ENCODE measurements around the gene ZNF683.
A peak's percentile ranks its signal among the peaks of the same experiment; 100 is the strongest.
"Not testable (repeated sequence)": the region's sequence is repeated elsewhere in the genome, so short reads cannot be mapped to it uniquely, and the experiment has no call there.

ZNF683 gene

DNA sequence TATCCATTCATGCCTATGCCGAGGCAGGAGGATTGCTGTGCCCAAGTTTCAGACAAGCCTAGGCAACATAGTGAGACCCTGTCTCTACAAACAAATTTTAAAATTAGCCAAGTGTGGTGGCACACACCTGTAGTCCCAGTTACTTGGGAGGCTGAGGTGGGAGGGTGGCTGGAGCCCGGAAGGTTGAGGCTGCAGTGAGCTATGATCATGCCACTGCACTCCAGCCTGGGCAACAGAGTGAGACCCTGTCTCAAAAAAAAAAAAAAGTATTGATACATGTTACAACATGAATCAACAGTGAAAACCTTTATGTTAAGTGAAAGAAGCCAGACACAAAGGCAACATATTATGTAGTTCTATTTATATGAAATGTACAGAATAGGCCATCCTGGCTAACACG is 12.5 kb upstream of the ZNF683 start:
- DNase-seq (ENCODE audit: low spot score) = not testable (repeated sequence)

DNA sequence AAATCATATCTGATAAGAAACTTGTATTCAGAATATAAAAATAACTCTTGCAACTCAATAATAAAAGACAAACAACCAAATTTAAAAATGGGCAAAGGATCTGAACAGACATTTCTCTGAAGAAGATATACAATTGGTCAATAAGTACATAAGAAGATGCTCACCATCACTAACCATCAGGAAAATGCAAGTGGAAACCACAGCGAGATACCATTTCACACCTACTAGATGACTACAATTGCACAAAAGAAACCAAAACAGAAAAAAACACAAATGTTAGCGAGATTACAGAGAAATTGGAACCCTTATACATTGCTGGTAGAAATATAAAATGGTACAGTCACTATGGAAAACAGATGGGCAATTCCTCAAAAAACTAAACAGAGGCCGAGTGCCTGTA is 11.5 kb upstream of the ZNF683 start:
- DNase-seq (ENCODE audit: low spot score) = no peak

DNA sequence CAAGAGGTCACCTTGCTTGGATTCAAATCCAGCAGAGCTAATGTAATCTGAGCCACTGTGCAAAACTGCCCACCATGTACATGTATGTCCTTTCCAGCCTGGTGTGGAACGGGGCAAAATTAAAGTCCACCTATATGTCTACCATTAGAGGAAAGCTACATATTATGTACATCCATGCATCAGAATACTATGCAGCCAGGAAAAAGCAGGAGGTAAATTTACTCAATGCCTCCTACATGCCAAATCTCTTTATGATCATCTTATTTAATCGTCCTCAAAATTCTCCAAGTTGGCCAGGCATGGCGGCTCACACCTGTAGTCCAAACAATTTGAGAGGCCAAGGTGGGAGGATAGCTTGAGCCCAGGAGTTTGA is 6.3 kb upstream of the ZNF683 start:
- no peak for DNase-seq (ENCODE audit: low spot score)

DNA sequence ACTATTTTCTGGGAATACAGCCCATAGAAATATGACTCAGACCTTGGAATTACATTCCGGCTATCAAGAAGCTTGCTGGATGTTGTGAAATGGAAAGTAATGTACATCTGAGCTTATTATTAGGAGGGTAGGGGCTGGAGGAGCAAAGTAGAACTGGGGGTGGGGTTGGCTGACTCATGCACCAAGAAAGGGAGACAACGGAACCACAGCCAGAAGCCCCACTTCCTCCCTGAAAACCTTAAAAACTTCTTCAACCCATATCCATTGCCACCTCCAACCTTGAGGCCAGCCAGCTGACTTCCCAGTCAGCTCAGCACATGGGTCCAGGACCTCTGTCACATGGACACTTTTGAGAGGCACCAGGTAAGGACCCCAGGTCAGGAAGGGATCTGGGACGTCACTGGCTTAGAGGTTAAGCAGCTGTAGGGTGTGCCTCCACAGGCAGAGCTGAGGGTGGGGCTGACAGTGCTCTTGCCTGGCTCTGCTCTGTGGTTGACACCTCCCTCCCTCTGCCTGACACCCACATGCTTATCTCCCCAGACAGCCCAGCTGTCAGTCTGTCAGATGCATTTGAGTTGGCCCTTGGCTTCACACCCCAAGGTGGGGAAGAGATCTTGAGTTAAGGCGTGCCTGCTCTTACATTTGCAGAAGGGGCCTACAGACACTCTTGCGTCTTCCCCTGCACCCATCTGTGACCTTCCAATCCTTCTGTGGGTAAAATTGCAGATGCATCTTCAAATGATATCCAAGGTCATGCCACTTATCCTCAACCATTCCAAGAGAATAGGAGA is 5.7 kb upstream of the ZNF683 start:
- DNase-seq (ENCODE audit: low spot score) = peak; percentile 64

DNA sequence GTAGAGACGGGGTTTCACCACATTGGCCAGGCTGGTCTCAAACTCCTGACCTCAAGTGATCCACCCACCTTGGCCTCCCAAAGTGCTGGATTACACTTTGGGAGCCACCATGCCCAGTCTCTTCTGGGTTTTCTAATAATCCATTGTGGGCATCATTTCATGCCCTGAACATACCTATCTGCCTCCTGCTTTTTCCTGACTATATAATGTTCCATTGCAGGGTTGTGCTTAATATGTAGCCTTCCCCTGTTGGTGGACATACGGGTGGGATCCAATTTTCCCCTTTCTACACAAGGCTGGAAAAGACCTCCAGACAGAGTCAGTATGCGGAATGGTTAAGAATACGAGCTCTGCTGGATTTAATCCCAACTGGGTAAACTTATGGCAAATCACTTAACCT is 3.5 kb upstream of the ZNF683 start:
- no peak for DNase-seq (ENCODE audit: low spot score)

DNA sequence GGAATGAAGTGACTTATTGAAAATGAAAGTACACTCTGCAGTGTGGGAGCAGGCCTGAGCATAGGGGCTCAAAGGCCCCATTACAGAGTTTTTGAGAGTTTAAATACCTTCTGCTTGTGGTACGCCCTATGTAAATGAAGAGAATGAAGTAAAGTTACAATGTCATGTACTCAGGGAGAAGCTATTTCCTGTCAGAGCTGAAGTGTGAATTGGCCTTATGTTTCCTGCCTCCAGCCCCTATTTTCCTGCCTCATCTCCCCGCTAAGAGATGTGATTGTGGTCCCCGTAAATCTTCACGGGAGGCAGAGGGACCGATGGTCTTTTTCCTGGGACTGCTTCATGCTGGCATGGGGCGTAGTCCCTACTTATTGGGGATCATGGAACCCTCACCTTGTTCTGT is 2.5 kb upstream of the ZNF683 start:
- no peak for DNase-seq (ENCODE audit: low spot score)

DNA sequence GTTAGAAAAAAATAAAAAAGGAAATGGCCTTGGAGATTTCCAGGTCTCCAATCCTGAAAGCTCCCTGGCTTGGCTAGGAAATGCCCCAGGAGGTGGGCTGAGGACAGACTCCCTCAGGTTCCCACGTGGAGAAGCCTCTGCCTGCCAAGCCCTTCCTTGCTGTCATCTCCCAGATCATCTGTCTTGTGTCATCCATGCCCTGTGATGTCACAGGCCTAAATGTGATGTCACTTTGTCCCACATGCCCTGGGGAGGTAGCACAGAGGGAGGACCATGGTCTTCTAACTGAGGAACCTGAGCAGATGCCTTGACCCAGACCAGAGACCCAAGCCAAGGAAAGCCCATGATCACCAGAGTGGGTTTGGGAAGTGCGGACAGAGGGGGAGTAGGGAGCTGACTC is 1.8 kb upstream of the ZNF683 start:
- not testable (repeated sequence) for DNase-seq (ENCODE audit: low spot score)

DNA sequence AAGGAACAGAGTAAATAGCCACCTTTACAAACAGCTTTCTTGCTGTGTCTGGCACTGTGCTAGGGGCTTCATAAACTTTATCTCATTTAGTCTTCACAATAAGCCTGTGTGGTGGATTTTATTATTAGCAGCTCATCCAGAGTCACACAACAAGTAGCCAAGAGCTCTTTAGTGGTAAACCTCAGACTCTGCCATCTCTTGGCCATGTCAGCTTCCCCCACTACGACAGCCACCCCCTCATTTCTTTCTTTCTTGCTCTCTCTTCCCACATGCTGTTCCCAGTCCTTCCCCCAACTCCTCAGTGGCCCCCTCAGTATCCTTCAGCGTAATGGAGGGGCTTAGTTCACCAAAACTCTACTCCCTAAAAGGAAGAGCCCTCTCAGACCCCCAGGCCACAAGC is 1.2 kb upstream of the ZNF683 start:
- no peak for DNase-seq (ENCODE audit: low spot score)

DNA sequence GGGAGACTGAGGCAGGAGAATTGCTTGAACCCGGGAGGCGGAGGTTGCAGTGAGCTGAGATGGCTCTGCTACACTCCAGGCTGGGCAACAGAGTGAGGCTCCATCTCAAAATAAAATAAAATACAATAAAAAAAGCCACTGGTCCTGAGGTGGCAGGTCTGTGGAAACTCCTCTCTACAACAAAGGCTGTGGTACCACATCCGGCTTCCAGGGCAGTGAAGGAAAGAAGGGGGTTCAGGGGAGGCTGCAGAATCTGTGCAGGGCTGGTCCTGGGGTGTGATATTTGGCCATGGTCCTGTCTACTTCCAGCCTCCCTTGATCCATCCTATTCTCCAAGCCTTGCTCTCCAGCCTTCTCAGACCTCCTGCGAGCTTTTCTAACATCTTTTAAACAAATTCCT is 731 bp upstream of the ZNF683 start:
- no peak for DNase-seq (ENCODE audit: low spot score)

DNA sequence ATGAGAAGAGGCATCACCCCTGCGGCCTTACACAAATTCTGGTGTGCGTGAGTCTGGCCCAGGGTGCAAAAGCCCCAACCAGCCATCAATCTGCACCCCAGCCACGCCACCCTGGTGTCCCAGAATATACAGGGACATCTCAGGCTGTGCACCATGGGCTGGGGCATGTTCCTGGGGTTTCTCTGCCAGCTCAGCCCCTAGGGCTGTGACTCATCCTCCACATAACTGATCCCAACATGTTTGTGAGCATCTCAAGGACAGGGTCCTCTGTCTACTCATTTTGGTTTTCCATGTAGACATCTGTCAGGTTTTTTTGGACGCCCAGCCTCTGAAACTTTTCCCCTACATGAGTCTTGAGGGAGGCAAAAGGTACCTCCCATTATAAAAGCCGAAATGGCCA is 511 bp downstream of the ZNF683 start:
- no peak for DNase-seq (ENCODE audit: low spot score)

DNA sequence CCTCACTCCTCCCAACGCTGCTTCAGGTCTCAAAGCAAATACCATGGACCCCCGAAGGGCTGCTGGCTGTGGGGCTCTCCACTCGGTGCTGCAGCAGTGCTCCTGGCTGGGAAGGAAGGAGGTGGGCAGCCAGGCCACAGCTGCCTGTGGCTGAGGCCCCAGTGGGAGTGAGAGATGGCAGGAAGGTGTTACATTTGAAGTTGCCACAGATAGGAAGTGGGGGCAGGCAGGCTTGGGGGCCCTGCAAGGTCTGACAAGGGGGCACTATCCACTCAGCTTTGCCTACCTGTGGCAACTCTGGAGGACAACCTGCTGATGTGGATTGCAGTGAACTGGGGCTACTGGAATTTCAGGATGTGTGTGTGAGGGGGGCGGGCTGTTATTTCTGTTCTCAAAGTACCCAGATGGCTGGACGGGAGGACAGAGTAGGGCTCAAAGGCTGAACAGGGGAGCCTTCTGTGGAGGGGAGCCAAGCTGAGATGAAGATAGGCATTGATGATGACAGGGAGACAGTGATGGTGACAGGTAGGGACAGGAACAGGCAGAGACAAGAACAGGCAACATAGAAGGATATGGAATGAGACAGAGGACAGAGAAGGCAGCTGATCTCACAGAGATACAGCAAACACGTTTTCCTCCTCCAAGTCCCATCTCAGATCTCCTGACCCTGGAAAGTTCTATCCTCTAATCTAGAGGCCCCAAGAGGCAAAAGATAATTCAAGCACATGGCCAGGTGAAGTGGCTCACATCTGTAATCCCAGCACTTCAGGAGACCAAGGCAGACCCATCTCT is 1.8 kb downstream of the ZNF683 start:
- DNase-seq (ENCODE audit: low spot score) = no peak

DNA sequence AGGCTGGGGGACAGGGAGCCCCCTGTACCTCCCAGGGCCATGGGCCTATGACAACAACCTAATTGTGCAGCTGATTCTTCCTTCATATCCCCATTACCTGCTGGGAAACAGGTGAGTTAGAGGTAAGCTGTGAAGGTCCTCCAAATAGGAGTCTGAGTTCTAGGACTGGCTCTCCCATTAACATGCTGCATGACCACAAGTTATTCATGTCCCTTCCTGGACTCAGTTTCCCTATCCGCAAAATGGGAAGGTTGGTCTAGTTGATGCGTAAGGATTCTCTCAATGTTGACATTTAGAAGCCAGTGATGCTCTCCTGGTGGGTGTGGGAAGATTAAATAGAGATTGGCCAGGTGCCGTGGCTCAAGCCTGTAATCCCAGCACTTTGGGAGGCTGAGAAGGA is 4.1 kb downstream of the ZNF683 start:
- no peak for DNase-seq (ENCODE audit: low spot score)

DNA sequence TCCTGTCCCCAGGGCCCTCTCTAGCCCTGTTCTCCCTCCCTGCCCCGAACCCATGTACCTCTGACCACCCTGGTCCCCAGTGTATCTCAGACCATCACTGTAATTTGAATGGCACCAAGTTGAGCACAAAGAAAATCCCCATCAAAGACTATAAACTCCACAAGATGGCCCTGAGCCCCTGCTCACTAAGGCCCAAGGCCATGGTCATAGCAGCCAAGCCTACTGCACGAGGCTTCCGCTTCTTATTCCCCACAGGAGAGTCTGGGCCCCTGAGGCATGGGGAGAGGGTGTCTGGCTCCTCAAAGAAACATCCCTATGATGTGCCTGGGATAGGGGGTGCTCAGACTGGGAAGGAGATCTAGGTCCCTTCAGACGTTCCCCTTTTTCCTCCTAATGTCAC is 4.5 kb downstream of the ZNF683 start:
- no peak for DNase-seq (ENCODE audit: low spot score)

DNA sequence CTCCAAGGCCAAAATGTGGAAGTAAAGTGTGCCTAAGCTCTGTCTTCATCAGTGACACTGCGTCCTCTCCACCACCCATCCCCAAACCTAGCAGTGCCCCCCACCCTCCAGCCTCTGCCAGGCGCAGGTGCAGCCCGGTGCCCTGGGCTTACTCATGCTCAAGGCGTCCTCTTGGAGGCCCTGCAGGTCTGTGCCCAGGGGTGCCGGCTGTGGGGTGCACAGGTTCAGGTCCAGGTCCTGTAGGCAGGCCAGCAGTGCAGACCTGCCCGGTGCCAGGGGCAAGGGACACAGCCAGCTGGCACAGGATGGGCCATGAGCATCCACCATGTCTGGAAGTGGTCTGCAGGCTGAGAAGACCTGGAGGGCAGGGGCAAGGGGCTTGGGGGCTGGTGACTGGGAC is 5.1 kb downstream of the ZNF683 start:
- no peak for DNase-seq (ENCODE audit: low spot score)

DNA sequence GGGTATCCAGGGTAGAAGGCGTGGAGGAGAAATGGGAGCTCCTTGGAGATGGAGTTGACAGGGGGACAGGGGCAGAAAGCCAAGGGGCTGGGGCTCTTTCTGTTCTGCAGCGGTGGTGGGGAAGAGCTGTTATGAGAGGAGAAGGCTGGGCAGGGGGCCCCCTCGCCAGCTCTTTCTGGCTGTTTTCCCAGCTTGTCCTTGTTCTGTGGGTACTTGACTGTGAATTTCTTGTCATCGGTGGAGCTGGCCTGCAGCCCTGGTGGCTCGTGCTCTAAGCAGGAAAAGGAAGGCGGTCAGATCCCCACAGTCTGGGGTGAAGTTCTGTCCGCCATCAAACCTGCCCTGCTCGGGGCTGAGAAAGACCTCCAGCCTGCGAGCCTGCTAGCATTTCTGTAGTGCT is 7.6 kb downstream of the ZNF683 start:
- no peak for DNase-seq (ENCODE audit: low spot score)

DNA sequence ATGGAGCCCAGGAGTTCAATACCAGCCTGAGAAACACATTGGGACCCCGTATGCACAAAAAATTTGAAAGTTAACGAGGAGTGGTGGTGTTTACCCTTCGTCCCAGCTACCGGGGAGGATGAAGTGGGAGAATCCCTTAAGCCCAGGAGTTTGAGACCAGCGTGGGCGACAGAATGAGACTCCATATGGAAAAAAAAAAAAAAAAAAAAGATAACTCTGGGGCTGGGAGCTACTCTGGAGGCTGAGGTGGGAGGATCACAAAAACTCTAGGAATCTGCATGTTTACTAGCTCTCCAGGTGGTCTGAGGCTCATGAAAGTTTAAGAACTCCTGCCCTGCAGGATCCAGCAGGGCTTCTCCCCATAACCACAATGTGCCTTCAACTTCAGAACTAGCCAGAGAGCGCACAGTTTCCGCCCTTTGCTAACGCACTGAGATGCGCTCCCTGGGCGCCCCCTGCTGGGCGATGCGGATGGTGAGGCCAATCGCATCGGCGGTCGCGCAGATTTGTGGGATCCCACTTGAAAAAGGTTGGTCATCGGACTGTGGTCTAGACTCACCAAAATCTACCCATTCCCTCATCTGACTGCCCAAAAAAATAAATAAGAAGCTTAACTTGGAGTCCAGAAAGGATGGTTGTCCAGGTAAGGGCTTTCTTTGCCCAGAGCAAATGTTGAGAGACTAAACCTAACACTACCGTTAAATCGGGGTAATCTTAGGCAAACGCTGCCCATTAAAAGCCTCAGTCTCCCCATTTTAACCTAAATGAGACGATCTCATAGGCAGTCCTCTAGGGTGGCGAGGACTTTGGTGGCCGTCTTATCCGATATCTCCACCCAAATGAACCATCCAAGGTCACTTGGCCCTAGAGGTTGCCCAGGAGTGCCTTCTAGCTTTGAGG is 8.8 kb downstream of the ZNF683 start:
- DNase-seq (ENCODE audit: low spot score) = peak; percentile 74

DNA sequence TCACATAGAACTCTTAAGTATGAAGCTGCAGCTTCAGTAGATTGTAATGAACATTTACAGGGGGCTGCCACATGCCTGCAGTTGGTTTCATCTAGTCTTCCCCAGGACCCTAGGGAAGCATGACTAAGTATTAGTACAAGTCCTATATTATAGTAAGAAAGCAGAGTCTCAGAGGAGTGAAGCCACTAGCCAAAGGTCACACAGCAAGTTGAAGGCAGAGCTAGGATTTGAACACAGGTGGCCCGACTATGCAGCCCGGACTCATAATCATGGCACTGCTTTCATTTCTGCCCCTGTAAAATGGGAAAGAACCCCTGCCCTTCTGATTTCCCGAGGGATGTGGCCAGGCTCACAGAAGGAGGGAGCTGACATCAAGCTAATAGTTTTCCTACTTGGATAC is 10.2 kb downstream of the ZNF683 start:
- DNase-seq (ENCODE audit: low spot score) = no peak

DNA sequence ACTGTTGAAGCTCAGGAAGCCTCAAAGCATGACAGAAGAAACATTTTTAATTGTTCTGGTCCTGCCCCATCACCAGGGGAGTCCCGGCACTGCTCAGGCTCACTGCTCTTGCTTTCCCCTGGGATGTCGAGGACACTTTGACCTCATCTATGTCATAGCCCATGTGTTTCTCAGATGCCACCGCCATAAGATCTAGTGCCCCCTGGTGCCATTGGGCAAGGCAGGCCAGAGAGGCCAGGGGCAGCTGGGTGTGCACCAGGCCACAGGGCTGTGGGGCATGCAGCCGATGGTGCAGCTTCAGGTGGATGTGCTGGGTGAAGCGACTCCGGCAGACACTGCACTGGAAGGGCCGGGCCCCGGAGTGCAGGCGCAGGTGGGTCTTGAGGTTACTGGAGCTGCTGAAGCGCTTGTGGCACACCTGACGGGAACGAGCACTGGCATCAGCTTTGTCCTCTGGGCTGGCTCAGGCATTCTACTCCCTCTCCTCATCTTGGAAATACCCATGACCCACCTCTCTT is 10.9 kb downstream of the ZNF683 start:
- DNase-seq (ENCODE audit: low spot score) = no peak

DNA sequence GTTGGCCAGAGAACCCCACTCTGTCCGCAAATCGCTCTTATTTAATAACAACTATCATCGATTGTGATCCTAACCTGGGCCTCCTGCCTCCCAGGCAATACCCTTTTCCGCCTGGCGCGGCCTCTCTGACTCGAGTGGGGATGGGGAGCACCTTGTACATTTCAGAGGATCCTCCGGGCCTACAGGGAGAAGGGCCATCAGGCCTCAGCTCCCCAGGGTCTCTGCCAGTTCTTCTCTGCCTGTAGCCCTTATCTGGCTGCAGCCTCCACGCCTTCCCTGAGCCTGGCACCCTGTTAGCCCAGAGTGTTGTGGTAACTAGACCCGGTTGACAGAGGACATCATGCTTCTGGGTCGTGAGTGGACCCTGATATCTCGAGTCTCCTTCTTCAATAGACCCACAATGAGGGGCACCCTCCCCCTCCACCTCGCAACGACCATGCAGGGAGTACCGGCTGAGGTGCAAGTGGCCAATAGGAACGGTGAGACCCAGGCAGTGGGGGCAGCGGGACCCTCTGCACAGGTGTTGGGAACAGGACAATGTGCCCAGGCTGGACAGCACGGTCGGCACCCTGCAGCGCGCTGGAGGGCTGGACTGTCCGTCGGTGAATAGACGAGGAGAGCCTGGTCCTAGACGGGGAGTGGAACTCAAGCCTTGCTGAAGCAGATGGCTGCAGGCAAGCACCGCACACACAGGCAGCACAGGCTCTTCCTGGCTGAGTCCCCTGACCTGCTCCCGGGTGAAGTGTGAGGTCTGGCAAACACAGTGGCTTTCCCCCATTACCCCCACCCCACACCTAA is 11.5 kb downstream of the ZNF683 start:
- DNase-seq (ENCODE audit: low spot score) = no peak

DNA sequence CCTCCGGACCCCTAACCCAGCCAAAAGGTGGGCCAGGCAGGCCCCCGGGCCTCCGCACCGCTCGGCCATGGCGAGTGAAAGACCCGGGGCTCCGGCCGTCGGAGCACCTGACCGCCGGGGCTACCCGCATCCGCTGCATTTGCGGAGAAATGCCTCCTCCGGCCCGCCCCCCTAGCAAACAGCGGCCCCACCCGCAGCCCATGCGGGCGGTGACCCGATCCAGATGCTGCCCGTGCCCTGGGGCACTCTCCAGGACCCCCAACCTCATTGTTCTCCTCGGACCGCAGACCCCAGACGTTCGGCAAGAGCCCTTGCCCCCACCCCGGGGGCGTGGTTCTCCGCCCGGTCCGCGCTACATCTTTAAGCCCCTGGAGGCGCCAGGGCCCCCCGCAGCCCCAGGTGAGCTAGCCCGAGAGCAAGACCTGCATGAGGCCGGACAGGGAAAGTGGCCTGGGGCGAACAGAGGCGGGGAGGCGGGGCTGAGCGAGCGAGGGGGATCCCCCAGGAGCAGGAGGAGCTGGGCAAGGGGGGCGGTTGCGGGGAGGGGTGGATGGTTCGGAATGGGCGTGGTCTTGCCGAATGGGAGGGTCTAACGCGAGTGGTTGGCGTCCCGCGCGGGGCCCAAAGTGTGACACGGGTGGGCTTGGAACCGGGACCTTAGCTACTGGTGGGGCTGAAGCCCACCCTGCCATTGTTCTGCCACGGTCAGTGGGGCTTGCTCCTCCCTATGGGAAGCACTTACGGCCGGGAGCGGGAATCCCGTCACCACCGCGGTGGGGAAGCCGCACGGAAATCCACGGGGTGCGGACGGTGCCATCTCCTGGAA is 12.4 kb downstream of the ZNF683 start:
- no peak for DNase-seq (ENCODE audit: low spot score)
